Activated CD8-positive, alpha-beta memory T cell treated with anti-CD3 and anti-CD28 coated beads for 4 hours (primary cell): Measurements from ENCODE around the gene MTCH1.

Experiments used
- DNase-seq, 2 donors: peaks; one replicate each; pipeline ENCODE4 v3.0.0-alpha.2; 2020; ENCODE audit warnings: low read depth in 2 of 2

MTCH1 gene

GRCh38 chr6:36926708-36927513, 59.1 kb downstream of the MTCH1 start:
- DNase-seq = no peak

- no peak for DNase-seq
Measured at GRCh38 chr6:36925809-36926208, 60.2 kb downstream of the MTCH1 start.

GRCh38 chr6:36924778-36925374, 61.1 kb downstream of the MTCH1 start:
- DNase-seq = no peak

- no peak for DNase-seq
Measured at GRCh38 chr6:36924131-36924530, 61.9 kb downstream of the MTCH1 start.

GRCh38 chr6:36920546-36920945, 65.5 kb downstream of the MTCH1 start:
- no peak for DNase-seq

GRCh38 chr6:36920049-36920448, 65.9 kb downstream of the MTCH1 start:
- DNase-seq = no peak
